CD14-positive monocyte (primary cell): ENCODE results near the gene RNF212. TPM values are rescaled to one million over a fixed set of nuclear protein-coding genes. Genes with fewer than 3 reads are reported as not detected.

Experiments
- DNase-seq, 3 donors: peaks; one replicate each; pipeline ENCODE4 v3.0.0-alpha.2; 2011 to 2022
- H2AFZ ChIP-seq: 2 replicates; pipeline ENCODE4 v1.6.0; 2012; ENCODE audit warnings: mild to moderate bottlenecking, low read depth, low read length, inconsistent platforms; ENCODE audit not compliant: insufficient read depth, poor library complexity, severe bottlenecking
- H3K27ac ChIP-seq, 2 donors: 1 replicate in 1 of 2; 2 replicates in 1 of 2; pipeline ENCODE4 v1.5.1; 2012 to 2013; ENCODE audit warnings: low read length in 2 of 2, control low read depth in 1 of 2, inconsistent platforms in 1 of 2, low read depth in 1 of 2, mild to moderate bottlenecking in 1 of 2
- H3K27me3 ChIP-seq, 2 donors: one replicate each; pipeline versions ENCODE4 v1.6.0 to v1.6.1; 2011 to 2013; ENCODE audit warnings: low read length in 2 of 2; ENCODE audit not compliant: control insufficient read depth in 2 of 2, insufficient read depth in 2 of 2
- H3K36me3 ChIP-seq, 2 donors: replicated peaks in 1 of 2; 1 replicate in 1 of 2; 2 replicates in 1 of 2; pipeline versions ENCODE4 v1.5.1 to v1.6.1; 2012 to 2013; ENCODE audit warnings: low read length in 2 of 2, control low read depth in 1 of 2, inconsistent platforms in 1 of 2, mild to moderate bottlenecking in 1 of 2; ENCODE audit not compliant: insufficient read depth in 2 of 2, control insufficient read depth in 1 of 2
- H3K4me1 ChIP-seq, 2 donors: 1 replicate in 1 of 2; 2 replicates in 1 of 2; pipeline versions ENCODE4 v1.5.1 to v1.6.1; 2012 to 2013; ENCODE audit warnings: low read length in 2 of 2, control low read depth in 1 of 2, inconsistent platforms in 1 of 2, mild to moderate bottlenecking in 1 of 2, moderate library complexity in 1 of 2; ENCODE audit not compliant: insufficient read depth in 2 of 2, control insufficient read depth in 1 of 2
- H3K4me2 ChIP-seq: replicated peaks from 2 replicates; pipeline ENCODE3; 2012; ENCODE audit warnings: low read length, moderate library complexity, mild to moderate bottlenecking; ENCODE audit not compliant: poor library complexity, severe bottlenecking; ENCODE audit errors: extremely low read depth
- H3K4me3 ChIP-seq, 3 experiments: fragments of 200-600 bp in 1 of 3; sonication (generic) in 1 of 3; replicated peaks in 1 of 3; 1 replicate in 2 of 3; 2 replicates in 1 of 3; pipeline ENCODE4 v1.5.1; 2011 to 2013; ENCODE audit warnings: low read length in 3 of 3, mild to moderate bottlenecking in 3 of 3, control low read depth in 2 of 3, low read depth in 2 of 3, inconsistent platforms in 1 of 3, moderate library complexity in 1 of 3
- H3K79me2 ChIP-seq: 2 replicates; pipeline ENCODE4 v1.6.0; 2012; ENCODE audit warnings: mild to moderate bottlenecking, control low read depth, inconsistent platforms, low read length, moderate library complexity; ENCODE audit not compliant: insufficient read depth
- H3K9ac ChIP-seq: 2 replicates; pipeline ENCODE4 v1.6.0; 2017; ENCODE audit warnings: low read length, mild to moderate bottlenecking; ENCODE audit not compliant: insufficient read depth, poor library complexity, severe bottlenecking
- H3K9me3 ChIP-seq, 2 donors: replicated peaks in 1 of 2; 1 replicate in 1 of 2; 2 replicates in 1 of 2; pipeline versions ENCODE4 v1.5.1 to v1.6.1; 2012 to 2013; ENCODE audit warnings: low read length in 2 of 2, control low read depth in 1 of 2; ENCODE audit not compliant: control insufficient read depth in 1 of 2, insufficient read depth in 1 of 2
- H4K20me1 ChIP-seq: 2 replicates; pipeline ENCODE4 v1.6.0; 2012; ENCODE audit warnings: mild to moderate bottlenecking, low read length, control low read depth, moderate library complexity; ENCODE audit not compliant: insufficient read depth
- H3K27ac Mint-ChIP-seq, 7 donors: one replicate each; pipeline ENCODE4 v1.8.0; 2020; ENCODE audit warnings: mild to moderate bottlenecking in 7 of 7, mixed read lengths in 7 of 7, moderate library complexity in 6 of 7, inconsistent platforms in 2 of 7
- H3K27me3 Mint-ChIP-seq, 3 donors: one replicate each; pipeline ENCODE4 v1.8.0; 2021 to 2022; ENCODE audit warnings: low read depth in 3 of 3, mild to moderate bottlenecking in 3 of 3, mixed read lengths in 3 of 3, moderate library complexity in 3 of 3, inconsistent platforms in 1 of 3
- H3K36me3 Mint-ChIP-seq, 2 donors: one replicate each; pipeline ENCODE4 v1.8.0; 2020; ENCODE audit warnings: mixed read lengths in 2 of 2, inconsistent platforms in 1 of 2, mild to moderate bottlenecking in 1 of 2
- H3K4me1 Mint-ChIP-seq: one replicate; pipeline ENCODE4 v1.8.0; 2020; ENCODE audit warnings: mild to moderate bottlenecking, mixed read lengths
- H3K4me3 Mint-ChIP-seq, 2 donors: one replicate each; pipeline ENCODE4 v1.8.0; 2020; ENCODE audit warnings: mild to moderate bottlenecking in 2 of 2, mixed read lengths in 2 of 2, moderate library complexity in 1 of 2
- H3K9me3 Mint-ChIP-seq, 7 donors: one replicate each; pipeline ENCODE4 v1.8.0; 2020 to 2022; ENCODE audit warnings: mixed read lengths in 7 of 7, mild to moderate bottlenecking in 6 of 7, moderate library complexity in 6 of 7, inconsistent platforms in 2 of 7
- CTCF ChIP-seq: fragments of 200-600 bp; IDR thresholded peaks from one replicate; pipeline ENCODE4 v1.8.0; 2022; ENCODE audit warnings: antibody characterized with exemption, mild to moderate bottlenecking
- WGBS: methylation state at CpG from one replicate; pipeline ENCODE4 v1.1.5; 2013; ENCODE audit warnings: missing lambda C conversion rate; ENCODE audit not compliant: insufficient coverage; 5-methylcytosine and 5-hydroxymethylcytosine counted together
- intact Hi-C, 2 donors: fragments of 100-400 bp; cut with micrococcal nuclease; formaldehyde crosslinking; loops; one replicate each; pipeline versions ENCODE4 v1.15.0 to v1.15.1; 2023
- polyA plus RNA-seq, 3 donors: library from polyadenylated mRNA; depleted of rRNA in 1 of 3; unstranded in 2 of 3; stranded (reverse) in 1 of 3; fragments of 300-500 nt in 2 of 3; fragments of >200 nt in 1 of 3; fragmentation: Illumina TruSeq in 2 of 3; gene quantifications; 1 replicate in 2 of 3; 2 replicates in 1 of 3; pipeline ENCODE4 v1.2.3, GENCODE V29; 2012 to 2021

RNF212 gene
- polyA plus RNA-seq, 3 donors: 0.17 to 0.83 TPM; not detected in 1

DNA sequence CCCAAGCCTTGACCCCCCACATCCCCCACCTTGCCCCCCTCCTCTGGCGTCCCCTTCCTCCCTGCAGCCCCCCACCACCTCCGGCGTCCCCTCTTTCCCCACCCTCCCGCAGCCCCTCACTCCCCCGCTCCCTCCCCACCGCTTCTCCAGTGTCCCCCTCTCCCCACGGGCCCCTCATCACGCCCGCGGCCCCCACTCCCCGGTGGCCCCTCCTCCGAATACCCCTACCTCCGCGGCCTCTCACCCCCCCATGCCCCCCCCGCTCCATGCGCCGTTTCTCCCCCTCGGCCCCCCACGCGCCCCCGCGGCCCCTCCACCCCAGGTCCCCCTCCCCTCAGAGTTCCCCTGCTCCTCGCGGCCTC lies 562 bp downstream of the RNF212 start:
- Histone ChIP-seq H3K9ac (no peak overlapping the region), H3K4me3 (no peak overlapping the region), H3K27me3 (peaks cover 8 to 20% of the 10 kb centered on the region in 2 donors), H3K4me2 (no peak overlapping the region), H3K27ac (no peak overlapping the region), H2AFZ (no peak overlapping the region), H4K20me1 (no peaks in the 10 kb centered on the region), H3K36me3 (no peaks in the 10 kb centered on the region), H3K79me2 (no peaks in the 10 kb centered on the region), H3K4me1 (no peaks in the 10 kb centered on the region), H3K9me3 (no peaks in the 10 kb centered on the region)
- no peak for DNase-seq
- H3K4me1 Mint-ChIP-seq: no peaks in the 10 kb centered on the region
- WGBS: no CpG with 5 or more reads among the region's 24 CpGs
- no peak for TF ChIP-seq CTCF
- H3K36me3 Mint-ChIP-seq: no peaks in the 10 kb centered on the region
- peaks cover 0 to 3% (median 0%) of the 10 kb centered on the region in 7 donors for H3K9me3 Mint-ChIP-seq
- intact Hi-C loops: no loop called here
- H3K4me3 Mint-ChIP-seq: no peak overlapping the region
- H3K27ac Mint-ChIP-seq: no peak overlapping the region
- H3K27me3 Mint-ChIP-seq: peaks cover 13 to 37% (median 32%) of the 10 kb centered on the region in 3 donors

DNA sequence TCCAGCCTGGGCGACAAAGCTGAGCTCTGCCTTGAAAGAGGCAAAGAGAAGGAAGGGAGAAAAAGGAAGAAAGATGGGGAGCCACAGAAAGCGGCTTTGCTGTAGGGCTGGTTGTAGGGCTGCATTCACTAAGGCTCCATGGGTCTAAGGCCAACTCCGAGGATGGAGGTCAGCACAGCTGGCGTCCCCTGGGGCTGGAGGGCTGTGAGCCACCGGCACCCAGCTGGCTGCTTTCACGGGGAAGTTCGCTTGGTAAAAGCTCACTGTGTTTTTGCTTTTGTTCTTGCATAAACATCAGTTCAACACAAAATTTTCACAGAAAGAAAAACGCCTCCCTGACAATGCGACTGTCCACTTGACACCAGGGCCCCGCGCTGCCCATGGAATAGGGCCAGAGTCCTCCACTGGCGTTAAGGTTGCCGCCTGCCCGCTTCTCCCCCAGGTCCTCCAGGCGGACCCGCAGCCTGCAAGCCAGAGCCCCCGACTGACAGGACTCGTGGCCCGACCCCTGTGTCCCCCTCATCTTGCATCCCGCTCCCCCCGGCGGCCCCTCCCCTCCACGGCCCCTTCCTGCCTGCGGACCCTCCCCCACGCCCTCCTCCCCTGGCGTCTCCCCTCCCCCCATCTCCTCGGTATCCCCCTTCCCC lies 1.1 kb downstream of the RNF212 start:
- Histone ChIP-seq H3K9me3 (no peaks in the 10 kb centered on the region), H3K27ac (no peak overlapping the region), H3K9ac (no peak overlapping the region), H3K4me3 (no peak overlapping the region), H3K4me2 (no peak overlapping the region), H2AFZ (no peak overlapping the region), H4K20me1 (no peaks in the 10 kb centered on the region), H3K4me1 (no peaks in the 10 kb centered on the region), H3K27me3 (peaks cover 4 to 18% of the 10 kb centered on the region in 2 donors), H3K79me2 (no peaks in the 10 kb centered on the region), H3K36me3 (no peaks in the 10 kb centered on the region)
- H3K36me3 Mint-ChIP-seq: no peaks in the 10 kb centered on the region
- DNase-seq: no peak
- H3K4me3 Mint-ChIP-seq: no peak overlapping the region
- no peaks in the 10 kb centered on the region for H3K4me1 Mint-ChIP-seq
- H3K27me3 Mint-ChIP-seq: peaks cover 13 to 37% (median 32%) of the 10 kb centered on the region in 3 donors
- H3K9me3 Mint-ChIP-seq: peaks cover 0 to 3% (median 0%) of the 10 kb centered on the region in 7 donors
- intact Hi-C loops: no loop called here
- TF ChIP-seq CTCF: no peak
- 86% methylated on average over 17 of the region's 27 CpGs for WGBS
- H3K27ac Mint-ChIP-seq: peak overlapping the region in 1 of 7 donors; percentile 63
